HCT116 (cell line): ENCODE results near the gene PDE6C. TPM values are rescaled to one million over a fixed set of nuclear protein-coding genes. Genes with fewer than 3 reads are reported as not detected.

Experiments
- ATAC-seq: fragments of 200-7000 bp; cut with Tn5 transposase; 2 replicates; pipeline ENCODE4 v1.9.1; 2020; ENCODE audit warnings: mild to moderate bottlenecking, moderate library complexity
- BruUV-seq: library from RNA; stranded (reverse); fragments of 400-500 nt; replicated peaks from 2 replicates; lab custom pipeline; 2021; lab: Mats Ljungman, UMichigan
- CTCF ChIA-PET: fragments of 300-600 bp; sonication (Branson Sonifier 250); formaldehyde crosslinking; loops from one replicate; lab custom pipeline; 2021; ENCODE audit warnings: antibody characterized with exemption; lab: Charles Lee
- POLR2A ChIA-PET: fragments of 300-600, 350-600 bp; sonication (Branson Sonifier 250); formaldehyde crosslinking; loops from one replicate; lab custom pipeline; 2021; ENCODE audit warnings: antibody characterized with exemption; lab: Charles Lee
- RAD21 ChIA-PET, 2 experiments: fragments of 300-600 bp; sonication (Branson Sonifier 250); formaldehyde crosslinking; loops; one replicate each; lab custom pipeline; 2023; ENCODE audit warnings: low total read pairs in 2 of 2; ENCODE audit not compliant: uncharacterized antibody in 2 of 2, unreplicated experiment in 2 of 2, low non-redundant PET in 1 of 2; lab: Charles Lee
- DNase-seq: peaks from one replicate; pipeline ENCODE4 v3.0.0-alpha.2; 2010; ENCODE audit warnings: low read depth, low spot score
- H2AFZ ChIP-seq: fragments of 200-600 bp; shearing (Covaris generic), sonication (generic); 2 replicates; pipeline ENCODE4 v1.6.1; 2017; ENCODE audit warnings: low read depth, mixed run types, mixed read lengths, antibody characterized with exemption, low read length; ENCODE audit not compliant: poor library complexity, severe bottlenecking
- H3K27ac ChIP-seq: 2 replicates; pipeline ENCODE4 v1.5.1; 2012; ENCODE audit warnings: low read depth, low read length
- H3K27me3 ChIP-seq: fragments of 200-600 bp; sonication (generic); 2 replicates; pipeline ENCODE4 v1.6.1; 2016; ENCODE audit warnings: mixed run types, low read length, mixed read lengths; ENCODE audit not compliant: insufficient read depth
- H3K36me3 ChIP-seq, 2 experiments: fragments of 200-500 bp in 1 of 2; fragments of 200-600 bp in 1 of 2; sonication (Bioruptor generic) in 1 of 2; sonication (generic) in 1 of 2; 2 replicates each; pipeline versions ENCODE4 v1.5.1 to v1.6.1; 2014 to 2016; ENCODE audit warnings: low read length in 2 of 2, inconsistent platforms in 1 of 2, mixed read lengths in 1 of 2, mixed run types in 1 of 2; ENCODE audit not compliant: insufficient read depth in 2 of 2, control insufficient read depth in 1 of 2
- H3K4me1 ChIP-seq, 2 experiments: fragments of 200-600 bp in 1 of 2; sonication (generic) in 1 of 2; 2 replicates each; pipeline versions ENCODE4 v1.5.1 to v1.6.1; 2012 to 2017; ENCODE audit warnings: low read length in 2 of 2, inconsistent platforms in 1 of 2, mild to moderate bottlenecking in 1 of 2, mixed read lengths in 1 of 2, mixed run types in 1 of 2, moderate library complexity in 1 of 2; ENCODE audit not compliant: insufficient read depth in 2 of 2, control insufficient read depth in 1 of 2
- H3K4me2 ChIP-seq: fragments of 200-600 bp; sonication (generic); 2 replicates; pipeline ENCODE4 v1.6.1; 2017; ENCODE audit warnings: mixed run types, low read length, mixed read lengths
- H3K4me3 ChIP-seq, 2 experiments: fragments of 200-600 bp in 1 of 2; sonication (generic) in 1 of 2; replicated peaks in 1 of 2; 2 replicates each; pipeline ENCODE4 v1.5.1; 2011 to 2016; ENCODE audit warnings: low read length in 2 of 2, control low read depth in 1 of 2, low read depth in 1 of 2, mild to moderate bottlenecking in 1 of 2, mixed read lengths in 1 of 2, mixed run types in 1 of 2
- H3K79me2 ChIP-seq: fragments of 200-600 bp; sonication (generic); 2 replicates; pipeline ENCODE4 v1.6.1; 2017; ENCODE audit warnings: mild to moderate bottlenecking, mixed run types, low read length, moderate library complexity, mixed read lengths; ENCODE audit not compliant: insufficient read depth
- H3K9ac ChIP-seq: fragments of 200-600 bp; sonication (generic); 2 replicates; pipeline ENCODE4 v1.6.1; 2016; ENCODE audit warnings: low read length, mixed read lengths
- H3K9me2 ChIP-seq: fragments of 200-600 bp; sonication (generic), shearing (Covaris generic); 2 replicates; pipeline ENCODE4 v1.6.1; 2017; ENCODE audit warnings: mixed run types, mild to moderate bottlenecking, moderate library complexity; ENCODE audit not compliant: insufficient read depth
- H3K9me3 ChIP-seq, 2 experiments: fragments of 200-500 bp in 1 of 2; fragments of 200-600 bp in 1 of 2; sonication (Bioruptor generic) in 1 of 2; sonication (generic) in 1 of 2; 2 replicates each; pipeline ENCODE4 v1.6.1; 2014 to 2017; ENCODE audit warnings: low read length in 2 of 2, mixed read lengths in 2 of 2, inconsistent platforms in 1 of 2, low read depth in 1 of 2, mild to moderate bottlenecking in 1 of 2, mixed run types in 1 of 2, moderate library complexity in 1 of 2; ENCODE audit not compliant: control insufficient read depth in 1 of 2, insufficient read depth in 1 of 2
- H4K20me1 ChIP-seq: fragments of 200-600 bp; sonication (generic), shearing (Covaris generic); 2 replicates; pipeline ENCODE4 v1.6.1; 2017; ENCODE audit warnings: mixed run types, mild to moderate bottlenecking, moderate library complexity; ENCODE audit not compliant: insufficient read depth
- CBX3 ChIP-seq: IDR thresholded peaks from 2 replicates; pipeline ENCODE4 v1.6.1; 2012; ENCODE audit warnings: low read depth
- CEBPB ChIP-seq: IDR thresholded peaks from 2 replicates; pipeline ENCODE4 v1.6.1; 2012; ENCODE audit warnings: low read depth
- EGR1 ChIP-seq: IDR thresholded peaks from 2 replicates; pipeline ENCODE4 v1.6.1; 2012; ENCODE audit warnings: low read depth
- ELF1 ChIP-seq: IDR thresholded peaks from 2 replicates; pipeline ENCODE4 v1.6.1; 2012; ENCODE audit warnings: low read depth, borderline replicate concordance
- EZH2phosphoT487 ChIP-seq: fragments of 200-600 bp; IDR thresholded peaks from 2 replicates; pipeline ENCODE4 v1.6.1; 2018; ENCODE audit warnings: antibody characterized with exemption, borderline replicate concordance
- JUND ChIP-seq: IDR thresholded peaks from 2 replicates; pipeline ENCODE4 v1.6.1; 2012
- POLR2A ChIP-seq: IDR thresholded peaks from 2 replicates; pipeline ENCODE4 v1.7.0; 2011; ENCODE audit warnings: borderline replicate concordance; ENCODE audit not compliant: insufficient read depth, insufficient read length; ENCODE audit errors: extremely low read depth
- RAD21 ChIP-seq: IDR thresholded peaks from 2 replicates; pipeline ENCODE4 v1.6.1; 2012; ENCODE audit warnings: low read depth, mild to moderate bottlenecking
- SP1 ChIP-seq: IDR thresholded peaks from 2 replicates; pipeline ENCODE4 v1.6.1; 2012; ENCODE audit warnings: low read depth
- SRF ChIP-seq: IDR thresholded peaks from 2 replicates; pipeline ENCODE4 v1.6.1; 2012; ENCODE audit warnings: low read depth
- TCF7L2 ChIP-seq: IDR thresholded peaks from 2 replicates; pipeline ENCODE4 v1.7.0; 2011; ENCODE audit warnings: borderline replicate concordance, inconsistent platforms; ENCODE audit not compliant: insufficient read depth, insufficient read length; ENCODE audit errors: extremely low read depth
- YY1 ChIP-seq: IDR thresholded peaks from 2 replicates; pipeline ENCODE4 v1.6.1; 2011; ENCODE audit warnings: low read length, low read depth, moderate library complexity, mild to moderate bottlenecking; ENCODE audit not compliant: insufficient replicate concordance; ENCODE audit errors: extremely low read depth
- ZFX ChIP-seq: fragments of 450-650 bp; IDR thresholded peaks from 2 replicates; pipeline ENCODE4 v1.6.1; 2017
- intact Hi-C: fragments of 100-400 bp; cut with micrococcal nuclease; formaldehyde crosslinking; loops from 2 replicates; pipeline ENCODE4 v1.10.0; 2022
- total RNA-seq: library from RNA; stranded (reverse); gene quantifications from one replicate; pipeline ENCODE4 v1.2.1, GENCODE V29; 2021; ENCODE audit not compliant: unreplicated experiment
- TF ChIP-seq, protein P1 (sequence below), 3 experiments: fragments of 200-600 bp in 1 of 3; sonication (generic) in 1 of 3; IDR thresholded peaks in 2 of 3; conservative IDR thresholded peaks in 1 of 3; 2 replicates each; pipeline ENCODE4 v1.5.1; 2012 to 2017; ENCODE audit warnings: low read depth in 2 of 3, low read length in 2 of 3, antibody characterized with exemption in 1 of 3, borderline replicate concordance in 1 of 3, control low read depth in 1 of 3, mild to moderate bottlenecking in 1 of 3, mixed read lengths in 1 of 3, mixed run types in 1 of 3, moderate library complexity in 1 of 3; ENCODE audit not compliant: insufficient read depth in 1 of 3
- TF ChIP-seq, protein P2 (sequence below): IDR thresholded peaks from 2 replicates; pipeline ENCODE4 v1.6.1; 2011; ENCODE audit warnings: mild to moderate bottlenecking, low read length, moderate library complexity; ENCODE audit not compliant: insufficient replicate concordance; ENCODE audit errors: extremely low read depth
- TF ChIP-seq, protein P3 (sequence below): IDR thresholded peaks from 2 replicates; pipeline ENCODE4 v1.6.1; 2012

Gene PDE6C
- total RNA-seq, 1 experiment from 2014 or later: not detected

DNA sequence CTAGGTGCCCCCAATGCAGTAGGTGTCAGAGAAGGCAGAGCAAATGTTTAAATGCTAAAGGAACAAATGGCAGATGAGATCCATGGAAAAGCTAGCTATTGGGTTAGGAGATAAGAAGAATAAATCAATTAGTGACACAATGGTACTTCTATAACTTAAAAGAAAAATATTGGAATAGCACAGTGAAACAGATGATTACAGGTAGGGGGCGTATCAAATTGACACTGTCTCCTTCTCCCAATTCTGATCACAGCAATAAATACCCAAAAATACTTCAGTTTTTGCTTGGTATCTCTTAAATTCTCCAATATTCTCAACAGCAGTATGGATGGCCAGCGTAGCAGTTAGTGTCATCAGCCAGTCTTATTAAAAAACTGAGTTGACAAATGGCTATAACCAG is 84.9 kb downstream of the PDE6C start:
- no peak for ATAC-seq
- TF ChIP-seq, protein P1, sequence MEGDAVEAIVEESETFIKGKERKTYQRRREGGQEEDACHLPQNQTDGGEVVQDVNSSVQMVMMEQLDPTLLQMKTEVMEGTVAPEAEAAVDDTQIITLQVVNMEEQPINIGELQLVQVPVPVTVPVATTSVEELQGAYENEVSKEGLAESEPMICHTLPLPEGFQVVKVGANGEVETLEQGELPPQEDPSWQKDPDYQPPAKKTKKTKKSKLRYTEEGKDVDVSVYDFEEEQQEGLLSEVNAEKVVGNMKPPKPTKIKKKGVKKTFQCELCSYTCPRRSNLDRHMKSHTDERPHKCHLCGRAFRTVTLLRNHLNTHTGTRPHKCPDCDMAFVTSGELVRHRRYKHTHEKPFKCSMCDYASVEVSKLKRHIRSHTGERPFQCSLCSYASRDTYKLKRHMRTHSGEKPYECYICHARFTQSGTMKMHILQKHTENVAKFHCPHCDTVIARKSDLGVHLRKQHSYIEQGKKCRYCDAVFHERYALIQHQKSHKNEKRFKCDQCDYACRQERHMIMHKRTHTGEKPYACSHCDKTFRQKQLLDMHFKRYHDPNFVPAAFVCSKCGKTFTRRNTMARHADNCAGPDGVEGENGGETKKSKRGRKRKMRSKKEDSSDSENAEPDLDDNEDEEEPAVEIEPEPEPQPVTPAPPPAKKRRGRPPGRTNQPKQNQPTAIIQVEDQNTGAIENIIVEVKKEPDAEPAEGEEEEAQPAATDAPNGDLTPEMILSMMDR (IDR thresholded peaks at IDR 0.05 in 2 of 3, conservative IDR thresholded peaks at IDR 0.05 in 1 of 3; ENCODE audit: borderline replicate concordance in 1 of 3, insufficient read depth in 1 of 3, low read depth in 2 of 3, low read length in 2 of 3): peak in 1 of 3 experiments; percentile 37; a peak in 1 of 6 replicates
- TF ChIP-seq YY1: no peak
- no peak for TF ChIP-seq TCF7L2
- no peak for TF ChIP-seq ZFX
- TF ChIP-seq EGR1: no peak
- TF ChIP-seq, all 23 proteins: peak for 1
- ChIA-PET CTCF (no interaction called here), POLR2A (no interaction called here), RAD21 (no interaction called here)
- Histone ChIP-seq H3K27me3 (no peaks in the 10 kb centered on the region), H3K4me3 (no peak overlapping the region), H3K79me2 (peaks cover 22% of the 10 kb centered on the region), H2AFZ (no peak overlapping the region), H3K9ac (no peak overlapping the region), H3K9me3 (no peaks in the 10 kb centered on the region), H3K27ac (no peak overlapping the region), H3K4me2 (no peak overlapping the region), H3K9me2 (no peaks in the 10 kb centered on the region), H3K36me3 (peaks cover 27 to 43% of the 10 kb centered on the region in 2 experiments), H3K4me1 (peaks cover 0 to 8% of the 10 kb centered on the region in 2 experiments; a peak in 1 of 4 replicates), H4K20me1 (no peaks in the 10 kb centered on the region)
- intact Hi-C loops: no loop called here
- no peak for DNase-seq
- BruUV-seq: no TSS peak

DNA sequence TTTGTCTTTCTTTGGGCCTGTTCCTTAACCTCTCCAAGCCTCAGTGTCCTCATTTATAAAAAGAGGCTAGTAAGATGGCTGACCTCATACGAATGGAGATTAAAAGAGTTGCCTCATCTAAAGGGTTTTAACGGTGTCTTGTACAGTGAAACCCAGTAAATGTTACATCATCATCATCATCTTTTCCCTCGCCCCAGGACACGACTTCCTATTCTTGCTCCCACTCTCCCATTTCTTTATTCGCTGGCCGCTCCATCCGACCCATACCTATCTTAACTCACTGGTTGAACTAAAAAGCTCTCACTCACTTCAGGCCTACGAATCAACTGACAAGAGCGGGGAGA is 89.5 kb downstream of the PDE6C start:
- DNase-seq: no peak
- Histone ChIP-seq H2AFZ (no peak overlapping the region), H3K27me3 (no peaks in the 10 kb centered on the region), H3K9ac (peak overlapping the region; percentile 83), H3K4me1 (peaks cover 3 to 14% of the 10 kb centered on the region in 2 experiments), H3K4me3 (peak overlapping the region; percentile 66 to 84), H4K20me1 (no peaks in the 10 kb centered on the region), H3K9me2 (no peaks in the 10 kb centered on the region), H3K36me3 (peaks cover 18% of the 10 kb centered on the region in 2 experiments), H3K79me2 (peaks cover 17% of the 10 kb centered on the region), H3K4me2 (peak overlapping the region; percentile 76), H3K9me3 (no peaks in the 10 kb centered on the region), H3K27ac (peak overlapping the region; percentile 71)
- TF ChIP-seq POLR2A (no peak), SP1 (no peak), JUND (no peak), EGR1 (no peak), ZFX (no peak; the same call in 1 of the 2 replicates), EZH2phosphoT487 (no peak), YY1 (no peak), CBX3 (no peak), TCF7L2 (no peak), RAD21 (no peak), SRF (no peak), CEBPB (no peak), ELF1 (no peak)
- TF ChIP-seq, protein P2, sequence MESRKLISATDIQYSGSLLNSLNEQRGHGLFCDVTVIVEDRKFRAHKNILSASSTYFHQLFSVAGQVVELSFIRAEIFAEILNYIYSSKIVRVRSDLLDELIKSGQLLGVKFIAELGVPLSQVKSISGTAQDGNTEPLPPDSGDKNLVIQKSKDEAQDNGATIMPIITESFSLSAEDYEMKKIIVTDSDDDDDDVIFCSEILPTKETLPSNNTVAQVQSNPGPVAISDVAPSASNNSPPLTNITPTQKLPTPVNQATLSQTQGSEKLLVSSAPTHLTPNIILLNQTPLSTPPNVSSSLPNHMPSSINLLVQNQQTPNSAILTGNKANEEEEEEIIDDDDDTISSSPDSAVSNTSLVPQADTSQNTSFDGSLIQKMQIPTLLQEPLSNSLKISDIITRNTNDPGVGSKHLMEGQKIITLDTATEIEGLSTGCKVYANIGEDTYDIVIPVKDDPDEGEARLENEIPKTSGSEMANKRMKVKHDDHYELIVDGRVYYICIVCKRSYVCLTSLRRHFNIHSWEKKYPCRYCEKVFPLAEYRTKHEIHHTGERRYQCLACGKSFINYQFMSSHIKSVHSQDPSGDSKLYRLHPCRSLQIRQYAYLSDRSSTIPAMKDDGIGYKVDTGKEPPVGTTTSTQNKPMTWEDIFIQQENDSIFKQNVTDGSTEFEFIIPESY: no peak
- TF ChIP-seq, protein P3, sequence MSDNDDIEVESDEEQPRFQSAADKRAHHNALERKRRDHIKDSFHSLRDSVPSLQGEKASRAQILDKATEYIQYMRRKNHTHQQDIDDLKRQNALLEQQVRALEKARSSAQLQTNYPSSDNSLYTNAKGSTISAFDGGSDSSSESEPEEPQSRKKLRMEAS: no peak
- BruUV-seq: TSS peak; percentile 82
- intact Hi-C loops: loop anchor here (1.0 kb wide), 1 partner anchor 111 kb away; no protein-coding TSS in a partner anchor
- RAD21 ChIA-PET: interaction anchor here in 1 of 2 experiments (0.6 to 1.1 kb wide), 2 partner anchors 44 to 111 kb away, joined by 3 to 5 read pairs; no protein-coding TSS in a partner anchor
- peak; percentile 17 for ATAC-seq
- CTCF ChIA-PET: interaction anchor here (1.0 to 1.5 kb wide), 3 partner anchors 23 to 112 kb away, joined by 3 to 9 read pairs (median 3); no protein-coding TSS in a partner anchor
- POLR2A ChIA-PET: interaction anchor here (1.2 to 1.3 kb wide), 2 partner anchors 176 to 206 kb away, joined by 3 to 4 read pairs; partner anchors contain the start of gene CEP55
